AG09319 (cell line): ENCODE measurements around the gene FAM83C.
"Not testable (repeated sequence)": the region's sequence is repeated elsewhere in the genome, so short reads cannot be mapped to it uniquely, and the experiment has no call there.

Experiments
- DNase-seq: peaks from one replicate; pipeline ENCODE4 v3.0.0-alpha.2; 2010; ENCODE audit warnings: low read depth; ENCODE audit errors: extremely low read depth
- CTCF ChIP-seq: IDR thresholded peaks from 2 replicates; pipeline ENCODE4 v1.5.1; 2011; ENCODE audit warnings: low read depth, mild to moderate bottlenecking, inconsistent platforms, low read length, moderate library complexity

FAM83C gene

GRCh38 chr20:35317416-35318210 lies 25.4 kb upstream of the FAM83C start:
- DNase-seq = no peak
- TF ChIP-seq CTCF = no peak

- TF ChIP-seq CTCF = no peak
- no peak for DNase-seq
These were observed 23.9 kb upstream of the FAM83C start for GRCh38 chr20:35316086-35316485.

- DNase-seq = not testable (repeated sequence)
These were observed 23.4 kb upstream of the FAM83C start for GRCh38 chr20:35315632-35316020.

- DNase-seq = no peak
- no peak for TF ChIP-seq CTCF
These were observed 22.8 kb upstream of the FAM83C start for GRCh38 chr20:35314816-35315631.

GRCh38 chr20:35312318-35312717 lies 20.1 kb upstream of the FAM83C start:
- TF ChIP-seq CTCF = no peak
- DNase-seq = peak; percentile 72

GRCh38 chr20:35311822-35312221 lies 19.6 kb upstream of the FAM83C start:
- TF ChIP-seq CTCF = no peak

GRCh38 chr20:35311409-35311808 lies 19.2 kb upstream of the FAM83C start:
- no peak for TF ChIP-seq CTCF
- no peak for DNase-seq

More at GRCh38 chr20:35311822-35312221, 19.6 kb upstream of the FAM83C start:
- no peak for DNase-seq
